ENCODE data around the gene PDCD2L. TPM values are rescaled to one million over a fixed set of nuclear protein-coding genes. Genes with fewer than 3 reads are reported as not detected.

PDCD2L gene
- total RNA-seq, 4 donors from 2014 or later: 7.9 to 15.1 (median 9.1) TPM

DNA sequence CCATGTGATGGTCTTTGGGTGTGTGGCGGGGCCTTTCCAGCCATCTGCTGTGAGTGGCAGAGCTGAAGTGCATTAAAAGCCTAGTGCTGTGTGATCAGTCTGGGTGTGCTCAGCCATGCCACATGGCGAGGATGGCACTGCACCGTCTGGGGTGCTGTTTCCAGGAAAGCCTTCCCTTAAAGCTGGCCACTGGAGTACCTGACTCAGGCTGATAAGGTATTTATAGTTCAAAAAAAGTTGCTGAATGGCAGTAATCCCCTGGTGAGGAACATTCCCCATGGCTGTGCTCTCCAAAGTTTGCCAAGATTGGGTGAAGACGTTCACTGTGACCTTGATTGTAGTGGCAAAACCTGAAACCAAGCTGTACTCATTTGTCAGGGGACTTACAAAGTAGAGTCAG, 33.2 kb upstream of the PDCD2L start:
- intact Hi-C loops (cut with DNase I): no loop called here
- H3K36me3 ChIP-seq: peaks cover 25 to 94% (median 40%) of the 10 kb centered on the region in 3 donors
- TF ChIP-seq POLR2A (IDR thresholded peaks at IDR 0.05): no peak
- TF ChIP-seq, protein P1, sequence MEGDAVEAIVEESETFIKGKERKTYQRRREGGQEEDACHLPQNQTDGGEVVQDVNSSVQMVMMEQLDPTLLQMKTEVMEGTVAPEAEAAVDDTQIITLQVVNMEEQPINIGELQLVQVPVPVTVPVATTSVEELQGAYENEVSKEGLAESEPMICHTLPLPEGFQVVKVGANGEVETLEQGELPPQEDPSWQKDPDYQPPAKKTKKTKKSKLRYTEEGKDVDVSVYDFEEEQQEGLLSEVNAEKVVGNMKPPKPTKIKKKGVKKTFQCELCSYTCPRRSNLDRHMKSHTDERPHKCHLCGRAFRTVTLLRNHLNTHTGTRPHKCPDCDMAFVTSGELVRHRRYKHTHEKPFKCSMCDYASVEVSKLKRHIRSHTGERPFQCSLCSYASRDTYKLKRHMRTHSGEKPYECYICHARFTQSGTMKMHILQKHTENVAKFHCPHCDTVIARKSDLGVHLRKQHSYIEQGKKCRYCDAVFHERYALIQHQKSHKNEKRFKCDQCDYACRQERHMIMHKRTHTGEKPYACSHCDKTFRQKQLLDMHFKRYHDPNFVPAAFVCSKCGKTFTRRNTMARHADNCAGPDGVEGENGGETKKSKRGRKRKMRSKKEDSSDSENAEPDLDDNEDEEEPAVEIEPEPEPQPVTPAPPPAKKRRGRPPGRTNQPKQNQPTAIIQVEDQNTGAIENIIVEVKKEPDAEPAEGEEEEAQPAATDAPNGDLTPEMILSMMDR (IDR thresholded peaks at IDR 0.05): no peak
- H3K4me1 ChIP-seq: peaks cover 8 to 29% (median 16%) of the 10 kb centered on the region in 3 donors
- WGBS, 2 donors: 95% methylated on average over 3 of the region's 4 CpGs; no CpG with 5 or more reads in 1 of the 2 donors
- no peak overlapping the region for H3K4me3 ChIP-seq
- H3K27me3 ChIP-seq: no peaks in the 10 kb centered on the region
- no peaks in the 10 kb centered on the region for H3K9me3 ChIP-seq
- DNase-seq: no peak
- H3K27ac ChIP-seq: no peak overlapping the region

DNA sequence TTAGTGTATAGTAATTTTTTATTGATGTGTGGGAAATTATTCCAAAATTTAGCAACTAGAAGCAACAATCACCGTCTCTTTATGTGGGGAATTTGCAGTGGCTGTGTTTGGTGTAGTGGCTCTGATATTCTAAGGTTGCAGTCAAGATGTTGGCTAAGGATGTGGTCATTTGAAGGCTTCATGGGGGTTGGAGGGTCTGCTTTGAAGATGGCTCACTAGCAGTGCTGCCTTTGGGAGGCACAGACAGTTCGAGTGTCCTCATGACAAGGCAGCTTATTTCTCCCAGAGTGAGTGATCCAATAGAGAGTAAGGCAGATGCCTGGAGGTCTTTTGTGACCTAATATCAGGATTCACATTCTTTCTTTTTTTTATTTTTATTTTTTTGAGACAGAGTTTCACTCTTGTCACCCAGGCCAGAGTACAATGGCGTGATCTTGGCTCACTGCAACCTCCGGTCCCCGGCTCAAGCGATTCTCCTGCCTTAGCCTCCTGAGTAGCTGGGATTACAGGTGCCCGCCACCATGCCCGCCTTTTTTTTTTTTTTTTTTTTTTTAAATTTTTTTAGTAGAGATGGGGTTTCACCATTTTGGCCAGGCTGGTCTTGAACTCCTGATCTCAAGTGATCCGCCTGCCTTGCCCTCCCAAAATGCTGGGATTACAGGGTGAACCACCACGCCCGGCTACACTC, 30.5 kb upstream of the PDCD2L start:
- peaks cover 0 to under 1% (median 0%) of the 10 kb centered on the region in 3 donors for H3K4me1 ChIP-seq
- intact Hi-C loops (cut with DNase I): no loop called here
- H3K27ac ChIP-seq: no peak overlapping the region
- DNase-seq: no peak
- no peak overlapping the region for H3K4me3 ChIP-seq
- H3K36me3 ChIP-seq: peaks cover 21 to 100% (median 43%) of the 10 kb centered on the region in 3 donors
- no peaks in the 10 kb centered on the region for H3K27me3 ChIP-seq
- whole genome bisulfite sequencing, 2 donors: 96% methylated on average over 8 to 11 of the region's 11 CpGs
- no peak for TF ChIP-seq POLR2A (IDR thresholded peaks at IDR 0.05)
- H3K9me3 ChIP-seq: no peaks in the 10 kb centered on the region

DNA sequence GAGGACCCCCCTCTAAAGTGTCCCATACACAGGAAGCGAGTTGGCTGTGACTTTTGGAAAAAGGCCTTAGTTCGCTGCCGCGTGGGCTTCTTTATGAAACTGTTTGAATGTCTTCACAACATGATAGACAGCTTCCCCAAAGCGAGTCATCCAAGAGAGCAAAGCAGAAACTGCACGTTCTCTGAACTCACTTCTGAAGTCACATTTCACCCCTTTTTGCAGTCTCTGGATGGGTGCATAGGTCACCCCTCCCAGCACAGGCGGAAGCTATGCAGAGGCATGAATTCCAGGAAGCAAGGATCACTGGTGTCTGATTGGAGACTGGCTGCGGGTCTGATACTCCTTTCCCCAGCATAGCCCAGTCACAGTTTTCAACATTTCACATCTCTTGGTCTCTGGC, 28.6 kb upstream of the PDCD2L start:
- TF ChIP-seq POLR2A (IDR thresholded peaks at IDR 0.05): no peak
- TF ChIP-seq, protein P1 (IDR thresholded peaks at IDR 0.05): no peak
- Histone ChIP-seq H3K4me1 (no peaks in the 10 kb centered on the region), H3K27me3 (no peaks in the 10 kb centered on the region), H3K4me3 (no peak overlapping the region), H3K27ac (no peak overlapping the region), H3K36me3 (peaks cover 24 to 100% (median 43%) of the 10 kb centered on the region in 3 donors), H3K9me3 (no peaks in the 10 kb centered on the region)
- DNase-seq: no peak
- intact Hi-C loops (cut with DNase I): no loop called here
- WGBS, 2 donors: 86 to 95% methylated on average over 6 to 8 of the region's 8 CpGs

DNA sequence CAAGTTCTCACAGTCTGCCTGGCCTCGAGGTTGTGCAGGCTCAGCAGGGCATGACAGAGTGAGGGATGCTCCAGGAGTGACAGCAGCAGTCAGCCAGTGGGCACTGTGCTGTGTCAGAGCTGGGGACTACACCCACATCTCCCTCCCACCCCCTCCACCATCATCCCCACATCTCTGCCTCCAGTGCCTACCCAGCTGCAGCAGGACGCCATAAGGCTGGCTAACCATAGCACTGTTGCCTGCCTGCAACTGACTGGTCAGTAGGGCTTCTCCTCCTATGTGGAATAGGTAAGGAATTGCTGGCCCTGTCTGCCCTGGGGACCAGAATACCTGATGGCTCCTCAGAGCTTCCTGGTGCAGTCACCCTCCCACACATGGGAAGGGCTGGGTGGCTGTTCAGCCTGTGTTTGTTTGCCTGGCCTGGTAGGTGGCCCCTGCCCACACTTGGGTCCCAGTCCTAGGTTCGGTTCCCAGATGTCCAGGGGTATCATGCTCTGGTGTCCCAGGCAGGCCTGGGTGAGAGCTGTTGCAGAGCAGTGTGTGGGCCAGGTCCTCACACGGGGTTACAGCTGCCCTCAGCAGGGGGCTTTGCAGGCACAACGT, 23.5 kb upstream of the PDCD2L start:
- Histone ChIP-seq H3K9me3 (no peaks in the 10 kb centered on the region), H3K27me3 (no peaks in the 10 kb centered on the region), H3K27ac (no peak overlapping the region), H3K4me3 (no peak overlapping the region), H3K36me3 (peaks cover 55 to 100% (median 63%) of the 10 kb centered on the region in 3 donors), H3K4me1 (no peaks in the 10 kb centered on the region)
- DNase-seq: no peak
- 50 to 92% methylated on average over 1 to 2 of the region's 5 CpGs for WGBS, 2 donors
- intact Hi-C loops (cut with DNase I): no loop called here
- TF ChIP-seq, protein P1 (IDR thresholded peaks at IDR 0.05): no peak
- no peak for TF ChIP-seq POLR2A (IDR thresholded peaks at IDR 0.05)

DNA sequence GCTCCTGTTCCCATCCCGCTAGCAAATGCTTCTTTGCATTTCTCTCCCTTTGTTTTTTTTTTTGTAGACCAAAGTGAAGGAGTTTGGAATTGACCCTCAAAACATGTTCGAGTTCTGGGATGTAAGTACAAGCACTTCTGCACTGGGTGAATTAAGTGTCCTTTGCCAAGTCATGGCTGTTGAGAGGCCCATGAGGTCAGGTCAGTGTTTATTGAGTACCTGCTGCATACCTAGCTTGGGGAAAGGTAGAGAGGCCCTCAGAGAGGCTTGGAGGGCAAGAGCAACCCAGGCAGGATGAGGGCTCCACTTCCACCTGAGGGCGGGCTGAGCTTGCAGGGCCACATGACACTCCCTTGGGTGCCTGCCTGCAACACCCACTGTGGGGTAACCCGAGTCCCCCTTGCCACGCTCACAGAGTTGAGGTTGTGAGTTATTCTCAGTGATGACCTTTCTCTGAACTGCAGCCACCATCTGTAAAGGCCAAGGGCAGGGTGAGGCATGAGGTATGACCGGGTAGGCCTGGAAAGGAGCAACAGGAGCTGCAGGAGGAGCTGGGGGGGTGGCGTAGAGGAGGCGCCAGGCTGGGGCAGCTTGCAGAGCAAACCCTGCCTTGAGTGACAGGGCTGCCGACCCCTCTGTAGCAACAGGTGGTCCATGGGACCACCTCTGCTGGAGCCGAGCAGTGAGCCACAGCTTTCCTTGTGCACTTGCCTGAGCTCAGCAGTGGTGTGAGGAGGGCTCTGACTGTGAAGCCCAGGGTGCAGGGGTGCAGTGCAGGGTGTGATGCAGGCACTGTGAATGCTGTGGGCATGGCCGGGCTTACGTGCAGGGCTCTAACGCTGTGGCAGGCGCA, 22.6 kb upstream of the PDCD2L start:
- Histone ChIP-seq H3K27ac (no peak overlapping the region), H3K36me3 (peaks cover 55 to 100% (median 62%) of the 10 kb centered on the region in 3 donors), H3K27me3 (no peaks in the 10 kb centered on the region), H3K9me3 (no peaks in the 10 kb centered on the region), H3K4me3 (no peak overlapping the region), H3K4me1 (no peaks in the 10 kb centered on the region)
- no peak for TF ChIP-seq POLR2A (IDR thresholded peaks at IDR 0.05)
- TF ChIP-seq, protein P1 (IDR thresholded peaks at IDR 0.05): no peak
- no peak for DNase-seq
- intact Hi-C loops (cut with DNase I): no loop called here
- WGBS, 2 donors: 93 to 94% methylated on average over 5 to 8 of the region's 14 CpGs
